ENCODE measurements around the gene ZNF585A. TPM values are rescaled to one million over a fixed set of nuclear protein-coding genes. Genes with fewer than 3 reads are reported as not detected.
"Not testable (repeated sequence)": the region's sequence is repeated elsewhere in the genome, so short reads cannot be mapped to it uniquely, and the experiment has no call there.

The ZNF585A gene
- polyA plus RNA-seq, 1 donor (not counting 4 experiments of a cell fraction or from before 2014, with no cell fraction given) = 13.2 TPM

DNA sequence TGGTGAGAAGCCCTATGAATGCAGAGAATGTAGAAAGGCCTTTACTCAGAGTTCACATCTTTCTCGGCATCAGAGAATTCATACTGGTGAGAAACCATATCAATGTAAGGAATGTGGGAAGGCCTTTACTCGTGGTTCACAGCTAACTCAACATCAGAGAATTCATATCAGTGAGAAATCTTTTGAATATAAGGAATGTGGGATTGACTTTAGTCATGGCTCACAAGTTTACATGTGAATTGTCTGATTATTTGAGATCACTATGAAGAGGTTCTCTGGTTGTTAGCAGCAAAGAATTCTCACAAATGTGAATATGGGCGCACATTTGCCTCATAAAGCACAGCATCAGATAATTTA is 43.7 kb downstream of the ZNF585A start:
- no peak for DNase-seq (ENCODE audit: low read depth, low spot score)
- no peak for TF ChIP-seq CTCF (optimal IDR thresholded peaks at IDR 0.05 in 1 of 3, IDR thresholded peaks at IDR 0.05 in 1 of 3, conservative IDR thresholded peaks at IDR 0.05 in 1 of 3; ENCODE audit: extremely low read depth in 1 of 3, insufficient read depth in 2 of 3, low read length in 3 of 3)
- TF ChIP-seq EZH2 (IDR thresholded peaks at IDR 0.05; ENCODE audit: low read length) = no peak
- H2AFZ ChIP-seq (ENCODE audit: control insufficient read depth, low read length) = no peak overlapping the region
- H3K36me3 ChIP-seq (ENCODE audit: control insufficient read depth in 2 of 2, extremely low read depth in 1 of 2, insufficient read depth in 2 of 2, low read length in 2 of 2) = peaks cover 3 to 4% of the 10 kb centered on the region in 2 experiments
- no peak for FAIRE-seq
- no peak overlapping the region for H3K4me3 ChIP-seq (ENCODE audit: control insufficient read depth in 2 of 3, extremely low read depth in 1 of 3, insufficient read depth in 2 of 3, low read depth in 1 of 3, low read length in 3 of 3)
- no peak overlapping the region for H3K9ac ChIP-seq (ENCODE audit: control insufficient read depth, extremely low read depth, insufficient read depth, low read length)
- H3K9me3 ChIP-seq (ENCODE audit: control insufficient read depth, low read depth, low read length) = peaks cover 42% of the 10 kb centered on the region
- dilution Hi-C loops (cut with MboI; ENCODE audit: extremely low pct_ligation_motif_present, low sequenced_read_pairs) = no loop called here
- H3K4me1 ChIP-seq (ENCODE audit: control insufficient read depth, extremely low read depth, insufficient read depth, low read length) = no peaks in the 10 kb centered on the region
- no peaks in the 10 kb centered on the region for H3K9me1 ChIP-seq (ENCODE audit: control insufficient read depth, extremely low read depth, insufficient read depth, low read length)
- no peaks in the 10 kb centered on the region for H3K79me2 ChIP-seq (ENCODE audit: control insufficient read depth, insufficient read depth, low read length)
- H4K20me1 ChIP-seq (ENCODE audit: control insufficient read depth, extremely low read depth, insufficient read depth, low read length) = no peaks in the 10 kb centered on the region
- H3K27ac ChIP-seq (ENCODE audit: control insufficient read depth, insufficient read depth, low read length) = no peak overlapping the region
- H3K4me2 ChIP-seq (ENCODE audit: control insufficient read depth, extremely low read depth, insufficient read depth, low read depth, low read length) = no peak overlapping the region
- H3K27me3 ChIP-seq (ENCODE audit: control insufficient read depth, extremely low read depth, insufficient read depth, low read length) = no peaks in the 10 kb centered on the region

- Histone ChIP-seq H3K9ac (ENCODE audit: control insufficient read depth, extremely low read depth, insufficient read depth, low read length) (no peak overlapping the region), H3K36me3 (ENCODE audit: control insufficient read depth in 2 of 2, extremely low read depth in 1 of 2, insufficient read depth in 2 of 2, low read length in 2 of 2) (peaks cover 3 to 4% of the 10 kb centered on the region in 2 experiments), H3K27me3 (ENCODE audit: control insufficient read depth, extremely low read depth, insufficient read depth, low read length) (no peaks in the 10 kb centered on the region), H3K4me2 (ENCODE audit: control insufficient read depth, extremely low read depth, insufficient read depth, low read depth, low read length) (no peak overlapping the region), H3K27ac (ENCODE audit: control insufficient read depth, insufficient read depth, low read length) (no peak overlapping the region), H3K4me1 (ENCODE audit: control insufficient read depth, extremely low read depth, insufficient read depth, low read length) (no peaks in the 10 kb centered on the region), H4K20me1 (ENCODE audit: control insufficient read depth, extremely low read depth, insufficient read depth, low read length) (no peaks in the 10 kb centered on the region), H3K4me3 (ENCODE audit: control insufficient read depth in 2 of 3, extremely low read depth in 1 of 3, insufficient read depth in 2 of 3, low read depth in 1 of 3, low read length in 3 of 3) (no peak overlapping the region), H3K9me3 (ENCODE audit: control insufficient read depth, low read depth, low read length) (peaks cover 39% of the 10 kb centered on the region), H3K79me2 (ENCODE audit: control insufficient read depth, insufficient read depth, low read length) (no peaks in the 10 kb centered on the region), H2AFZ (ENCODE audit: control insufficient read depth, low read length) (no peak overlapping the region), H3K9me1 (ENCODE audit: control insufficient read depth, extremely low read depth, insufficient read depth, low read length) (no peaks in the 10 kb centered on the region)
- dilution Hi-C loops (cut with MboI; ENCODE audit: extremely low pct_ligation_motif_present, low sequenced_read_pairs) = no loop called here
- no peak for DNase-seq (ENCODE audit: low read depth, low spot score)
- TF ChIP-seq EZH2 (IDR thresholded peaks at IDR 0.05; ENCODE audit: low read length) = no peak
- TF ChIP-seq CTCF (optimal IDR thresholded peaks at IDR 0.05 in 1 of 3, IDR thresholded peaks at IDR 0.05 in 1 of 3, conservative IDR thresholded peaks at IDR 0.05 in 1 of 3; ENCODE audit: extremely low read depth in 1 of 3, insufficient read depth in 2 of 3, low read length in 3 of 3) = no peak
- no peak for FAIRE-seq
Observed at GRCh38 chr19:37127999-37128820, 44.3 kb downstream of the ZNF585A start.

DNA sequence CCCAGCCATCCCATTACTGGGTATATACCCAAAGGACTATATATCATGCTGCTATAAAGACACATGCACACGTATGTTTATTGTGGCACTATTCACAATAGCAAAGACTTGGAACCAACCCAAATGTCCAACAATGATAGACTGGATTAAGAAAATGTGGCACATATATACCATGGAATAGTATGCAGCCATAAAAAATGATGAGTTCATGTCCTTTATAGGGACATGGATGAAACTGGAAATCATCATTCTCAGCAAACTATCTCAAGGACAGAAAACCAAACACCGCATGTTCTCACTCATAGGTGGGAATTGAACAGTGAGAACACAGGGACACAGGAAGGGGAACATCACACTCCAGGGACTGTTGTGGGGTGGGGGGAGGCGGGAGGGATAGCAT is 50.4 kb downstream of the ZNF585A start:
- H3K4me1 ChIP-seq (ENCODE audit: control insufficient read depth, extremely low read depth, insufficient read depth, low read length); dilution Hi-C loops (cut with MboI; ENCODE audit: extremely low pct_ligation_motif_present, low sequenced_read_pairs); H3K79me2 ChIP-seq (ENCODE audit: control insufficient read depth, insufficient read depth, low read length); H3K27me3 ChIP-seq (ENCODE audit: control insufficient read depth, extremely low read depth, insufficient read depth, low read length); DNase-seq (ENCODE audit: low read depth, low spot score); H2AFZ ChIP-seq (ENCODE audit: control insufficient read depth, low read length); H3K9ac ChIP-seq (ENCODE audit: control insufficient read depth, extremely low read depth, insufficient read depth, low read length); H4K20me1 ChIP-seq (ENCODE audit: control insufficient read depth, extremely low read depth, insufficient read depth, low read length); H3K9me1 ChIP-seq (ENCODE audit: control insufficient read depth, extremely low read depth, insufficient read depth, low read length); FAIRE-seq; H3K4me3 ChIP-seq (ENCODE audit: control insufficient read depth in 2 of 3, extremely low read depth in 1 of 3, insufficient read depth in 2 of 3, low read depth in 1 of 3, low read length in 3 of 3); H3K36me3 ChIP-seq (ENCODE audit: control insufficient read depth in 2 of 2, extremely low read depth in 1 of 2, insufficient read depth in 2 of 2, low read length in 2 of 2); H3K4me2 ChIP-seq (ENCODE audit: control insufficient read depth, extremely low read depth, insufficient read depth, low read depth, low read length); H3K9me3 ChIP-seq (ENCODE audit: control insufficient read depth, low read depth, low read length); H3K27ac ChIP-seq (ENCODE audit: control insufficient read depth, insufficient read depth, low read length): not testable (repeated sequence)
